Measurements from ENCODE around the gene EIF4G2.
"Not testable (repeated sequence)": the region's sequence is repeated elsewhere in the genome, so short reads cannot be mapped to it uniquely, and the experiment has no call there.

EIF4G2 gene

DNA sequence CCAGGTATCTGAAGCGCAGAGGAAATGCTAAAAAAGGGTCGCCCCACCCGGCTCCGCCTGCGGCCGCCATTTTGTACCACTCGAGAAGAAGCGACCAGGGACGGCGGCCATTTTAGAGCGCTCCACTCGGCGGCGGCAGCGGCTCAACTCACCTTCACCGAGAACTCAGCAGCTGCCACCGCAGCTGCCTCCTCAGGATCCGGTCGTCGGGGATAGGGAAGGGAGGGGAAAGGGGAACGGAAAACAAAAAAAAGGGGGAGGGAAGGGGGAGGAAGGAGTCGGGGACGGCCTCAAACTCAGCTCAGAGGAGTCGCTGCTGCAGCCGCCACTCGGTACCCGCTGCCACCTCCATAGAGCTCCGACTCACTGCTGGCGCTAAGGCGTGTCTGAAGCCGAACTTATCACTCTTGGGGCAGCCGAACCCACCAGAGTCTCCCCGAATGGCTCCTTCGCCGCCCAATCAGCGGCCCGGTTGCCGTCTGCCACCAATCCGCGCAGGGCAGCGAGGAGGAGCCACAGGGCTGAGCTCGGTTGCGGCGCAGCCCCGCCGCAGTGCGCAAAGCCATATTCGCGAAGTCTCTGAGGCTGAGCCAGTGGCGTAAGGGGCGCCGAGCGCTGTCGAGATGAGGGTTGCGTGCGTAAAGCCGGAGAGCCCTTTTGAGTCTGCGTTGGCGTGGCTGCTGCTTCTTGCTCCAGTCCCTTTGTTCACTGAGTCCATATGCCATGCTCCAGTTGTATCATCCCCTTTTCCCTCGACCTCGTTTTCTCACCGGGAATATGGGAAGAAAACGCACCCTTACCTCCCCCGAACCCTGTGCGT is at the start of gene EIF4G2:
Gene EIF4G2 (minus strand): TSS at position 374 of the 820 bp plus-strand sequence.
- no peak for TF ChIP-seq JUND (IDR thresholded peaks at IDR 0.05; ENCODE audit: low read depth)
- in situ Hi-C loops (cut with HindIII; ENCODE audit: low pct_unique_long_range_greater_than_20kb, low sequenced_read_pairs): no loop called here
- peak; percentile 95 to 97 for DNase-seq (ENCODE audit: low read depth in 1 of 2, low spot score in 1 of 2)

DNA sequence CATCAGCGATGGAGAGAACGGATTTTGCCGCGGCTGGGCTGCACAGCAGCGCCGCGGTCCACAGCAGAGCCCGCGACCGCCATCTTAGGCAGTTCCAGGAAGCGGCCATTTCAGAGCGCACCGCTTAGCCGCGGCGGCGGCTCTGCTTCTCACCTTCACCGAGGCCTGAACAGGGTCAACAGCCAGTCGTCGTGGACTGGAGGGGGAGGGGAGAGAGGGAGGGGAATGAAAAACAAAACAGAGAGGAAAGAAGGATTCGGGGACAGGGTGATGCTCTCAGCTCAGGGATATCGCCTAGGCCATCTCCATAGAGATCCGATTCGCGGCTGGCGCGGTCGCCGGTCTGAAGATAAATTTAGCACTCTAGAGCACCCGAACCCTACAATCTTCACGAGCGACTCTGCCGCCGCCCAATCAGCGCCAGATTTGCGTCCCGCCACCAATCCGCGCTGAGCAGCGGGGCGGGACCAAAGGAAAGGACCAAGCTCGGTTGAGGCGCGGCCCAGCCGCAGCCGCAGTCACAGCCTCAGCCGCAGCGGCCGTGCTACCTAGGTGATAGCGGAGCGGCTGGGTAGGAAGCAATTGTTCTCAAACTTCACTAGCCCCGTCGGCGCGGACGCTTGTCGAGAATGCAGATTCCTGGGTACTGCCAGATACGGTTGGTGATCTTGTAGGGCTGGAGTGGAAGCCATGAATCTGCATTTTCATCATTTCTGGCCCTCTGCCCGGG is 49.1 kb upstream of the EIF4G2 start, which contains the start of gene ZBED5:
Gene ZBED5 (minus strand): TSS at position 345 of the 730 bp plus-strand sequence. CDS start 3,108 bp downstream, outside the sequence.
- DNase-seq (ENCODE audit: low read depth in 1 of 2, low spot score in 1 of 2): peak; percentile 78 to 97
- TF ChIP-seq JUND (IDR thresholded peaks at IDR 0.05; ENCODE audit: low read depth): no peak
- in situ Hi-C loops (cut with HindIII; ENCODE audit: low pct_unique_long_range_greater_than_20kb, low sequenced_read_pairs): no loop called here

DNA sequence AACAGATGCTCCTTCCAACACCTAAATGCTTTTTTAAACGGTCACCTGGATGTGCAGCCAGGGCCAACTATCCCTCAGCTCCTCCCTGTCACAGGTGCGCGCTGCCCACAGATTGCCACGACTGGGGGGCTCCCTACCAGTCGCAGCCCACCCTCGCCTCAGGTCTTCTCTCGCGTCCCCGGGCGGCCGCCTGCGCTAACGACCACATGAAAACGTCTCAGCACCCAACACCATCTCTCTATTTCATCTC is 48.7 kb upstream of the EIF4G2 start:
- in situ Hi-C loops (cut with HindIII; ENCODE audit: low pct_unique_long_range_greater_than_20kb, low sequenced_read_pairs): no loop called here

DNA sequence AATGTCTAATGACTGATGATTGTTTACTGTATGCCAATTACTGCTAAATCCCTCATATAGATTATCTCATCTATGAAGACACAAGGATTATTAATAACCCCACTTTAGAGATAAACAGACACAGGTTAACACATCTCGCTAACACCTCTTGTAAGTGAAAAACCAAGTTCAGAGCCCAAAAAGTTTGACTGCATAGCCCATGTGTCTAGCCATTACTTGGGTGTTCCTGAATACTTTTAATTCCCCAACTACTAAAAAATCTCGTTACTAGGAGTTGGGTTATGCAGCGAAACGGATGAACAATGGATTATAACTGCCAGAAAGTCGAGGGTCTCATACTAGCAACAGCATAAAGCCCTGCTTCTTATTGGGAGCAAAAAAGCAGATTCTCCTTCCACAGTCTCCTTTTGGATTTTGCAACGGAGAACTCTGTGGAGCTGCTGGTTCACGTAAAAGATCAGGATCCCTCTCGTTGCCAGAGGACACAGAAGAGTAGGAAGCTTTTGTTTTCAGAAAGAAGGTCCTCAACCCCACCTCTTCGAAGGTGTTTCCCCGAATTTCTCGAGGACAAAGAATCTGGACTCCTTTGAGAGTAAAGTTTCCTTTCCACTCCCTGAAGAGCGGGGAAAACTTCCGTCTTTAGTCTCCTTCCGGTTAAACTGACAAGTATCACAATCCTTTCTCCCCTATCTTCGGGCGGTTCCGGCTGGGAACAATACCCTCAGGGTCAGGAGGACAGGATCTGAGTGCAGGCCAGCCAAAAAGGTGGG is 48.1 kb upstream of the EIF4G2 start:
- peak in 1 of 2 experiments; percentile 47 for DNase-seq (ENCODE audit: low read depth in 1 of 2, low spot score in 1 of 2)
- no peak for TF ChIP-seq JUND (IDR thresholded peaks at IDR 0.05; ENCODE audit: low read depth)
- in situ Hi-C loops (cut with HindIII; ENCODE audit: low pct_unique_long_range_greater_than_20kb, low sequenced_read_pairs): no loop called here

More for the DNA sequence above, 48.7 kb upstream of the EIF4G2 start:
- no peak for TF ChIP-seq JUND (IDR thresholded peaks at IDR 0.05; ENCODE audit: low read depth)
- no peak for DNase-seq (ENCODE audit: low read depth in 1 of 2, low spot score in 1 of 2)

DNA sequence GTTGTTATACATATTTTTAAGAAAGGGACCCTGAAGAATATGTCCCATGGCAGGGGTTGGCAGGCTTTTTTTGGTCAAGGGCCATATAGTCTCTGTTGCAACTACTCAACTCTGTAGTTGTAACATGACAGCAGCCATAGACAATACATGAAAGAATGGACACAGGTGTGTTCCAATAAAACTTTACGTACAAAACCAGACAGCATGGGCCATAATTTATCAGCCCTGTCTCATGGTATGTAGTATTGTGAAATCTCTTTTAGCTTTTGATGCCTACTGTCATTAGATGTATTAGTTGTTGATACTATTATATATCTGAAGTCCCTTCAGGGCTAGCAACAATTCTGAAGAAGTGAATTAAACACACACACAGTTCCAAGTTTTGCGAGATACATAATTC is 46.6 kb upstream of the EIF4G2 start:
- DNase-seq (ENCODE audit: low read depth in 1 of 2, low spot score in 1 of 2): no peak
- no peak for TF ChIP-seq JUND (IDR thresholded peaks at IDR 0.05; ENCODE audit: low read depth)
- in situ Hi-C loops (cut with HindIII; ENCODE audit: low pct_unique_long_range_greater_than_20kb, low sequenced_read_pairs): no loop called here

DNA sequence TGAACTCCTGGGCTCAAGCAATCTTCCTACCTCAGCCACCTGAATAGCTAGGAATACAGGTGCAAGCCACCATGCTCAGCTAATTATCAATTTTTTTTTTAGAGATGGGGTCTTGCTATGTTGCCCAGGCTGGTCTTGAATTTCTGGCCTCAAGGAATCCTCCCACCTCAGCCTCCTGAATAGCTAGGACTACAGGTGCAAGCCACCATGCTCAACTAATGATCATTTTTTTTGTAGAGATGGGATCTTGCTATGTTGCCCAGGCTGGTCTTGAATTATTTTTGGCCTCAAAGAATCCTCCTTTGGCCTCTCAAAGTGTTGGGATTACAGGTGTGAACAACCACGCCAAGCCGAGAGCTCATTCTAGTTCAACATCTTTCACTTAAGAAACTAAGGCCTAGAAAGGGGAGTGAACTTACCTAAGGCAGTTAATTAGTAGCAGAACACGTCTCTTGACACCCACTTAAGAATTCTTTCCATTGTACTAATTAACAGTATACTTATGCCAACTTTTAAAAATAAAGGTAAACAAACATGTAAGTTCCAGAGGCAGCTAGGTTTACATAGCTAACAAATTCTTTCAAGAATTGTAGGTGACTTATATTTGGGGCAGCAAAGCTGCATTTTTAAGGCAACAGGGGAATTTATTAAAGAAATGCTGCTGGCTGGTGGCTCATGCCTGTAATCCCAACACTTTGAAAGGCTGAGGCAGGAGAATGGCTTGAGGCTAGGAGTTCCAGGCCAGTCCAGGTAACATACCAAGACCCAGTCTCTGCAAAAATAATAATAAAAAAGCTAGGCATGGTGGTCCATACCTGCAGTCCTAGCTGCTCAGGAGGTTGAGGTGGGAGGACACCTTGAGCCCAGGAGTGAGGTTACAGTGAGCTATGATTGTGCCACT is 39.5 kb upstream of the EIF4G2 start:
- in situ Hi-C loops (cut with HindIII; ENCODE audit: low pct_unique_long_range_greater_than_20kb, low sequenced_read_pairs): no loop called here
- DNase-seq (ENCODE audit: low read depth in 1 of 2, low spot score in 1 of 2): no peak
- no peak for TF ChIP-seq JUND (IDR thresholded peaks at IDR 0.05; ENCODE audit: low read depth)

DNA sequence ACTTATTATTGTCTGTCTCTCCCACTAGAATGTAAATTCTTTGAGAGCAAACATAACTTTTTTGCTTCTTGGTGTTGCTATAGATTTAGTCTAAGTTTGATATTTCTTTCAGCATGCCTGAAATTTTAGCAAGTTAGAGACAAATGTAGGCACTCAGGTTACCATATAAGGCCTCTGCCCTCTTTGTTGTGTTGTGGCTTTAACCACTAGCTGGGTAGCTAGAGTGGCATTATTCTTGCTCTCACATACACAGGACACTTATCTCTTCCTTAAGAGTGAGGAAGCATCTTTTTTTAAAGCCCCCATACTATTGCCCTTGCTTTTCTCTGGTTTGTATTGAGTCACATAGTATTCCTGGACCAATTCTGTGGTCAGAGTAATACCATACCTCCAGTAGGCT is 37.9 kb upstream of the EIF4G2 start:
- in situ Hi-C loops (cut with HindIII; ENCODE audit: low pct_unique_long_range_greater_than_20kb, low sequenced_read_pairs): no loop called here
- no peak for DNase-seq (ENCODE audit: low read depth in 1 of 2, low spot score in 1 of 2)
- TF ChIP-seq JUND (IDR thresholded peaks at IDR 0.05; ENCODE audit: low read depth): no peak

DNA sequence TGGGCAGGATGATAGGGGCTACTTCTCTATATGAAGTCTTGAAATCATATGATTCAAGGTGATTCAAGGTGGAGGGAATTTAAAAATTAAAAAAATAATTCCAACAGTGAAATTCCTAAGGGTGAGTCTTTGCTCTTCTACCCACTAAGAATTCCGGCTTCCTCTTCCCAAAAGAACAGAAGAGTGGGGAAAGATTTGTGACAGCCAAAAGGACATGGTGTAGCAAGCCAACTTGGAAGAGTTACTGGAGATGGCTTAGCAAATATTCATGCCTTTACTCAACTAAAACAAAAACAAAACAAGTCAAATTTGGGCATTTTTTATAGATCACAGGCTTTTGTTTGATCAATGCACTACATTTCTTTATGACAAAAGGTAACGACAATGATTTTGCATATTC is 36.9 kb upstream of the EIF4G2 start:
- no peak for TF ChIP-seq JUND (IDR thresholded peaks at IDR 0.05; ENCODE audit: low read depth)
- in situ Hi-C loops (cut with HindIII; ENCODE audit: low pct_unique_long_range_greater_than_20kb, low sequenced_read_pairs): no loop called here
- DNase-seq (ENCODE audit: low read depth in 1 of 2, low spot score in 1 of 2): no peak

DNA sequence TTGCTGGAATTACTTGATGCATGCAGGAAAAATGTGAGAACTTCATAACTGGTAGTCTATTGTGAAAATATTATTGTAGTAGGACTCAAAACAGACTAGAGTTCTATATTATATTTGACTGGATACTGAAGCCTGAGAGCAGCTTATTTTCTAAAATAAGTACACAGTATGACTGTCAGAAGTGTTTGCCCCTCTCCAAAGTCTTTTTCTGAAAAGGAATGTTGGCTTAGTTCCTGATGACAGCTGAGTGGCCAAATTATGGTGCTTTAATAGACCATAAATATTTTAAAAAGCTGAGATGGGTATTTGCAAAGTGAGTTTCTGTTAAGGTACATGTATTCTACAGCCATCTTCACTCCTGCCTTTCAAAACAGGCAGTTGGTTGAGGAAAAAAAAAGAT is 36.1 kb upstream of the EIF4G2 start:
- DNase-seq (ENCODE audit: low read depth in 1 of 2, low spot score in 1 of 2): no peak
- in situ Hi-C loops (cut with HindIII; ENCODE audit: low pct_unique_long_range_greater_than_20kb, low sequenced_read_pairs): no loop called here
- no peak for TF ChIP-seq JUND (IDR thresholded peaks at IDR 0.05; ENCODE audit: low read depth)

DNA sequence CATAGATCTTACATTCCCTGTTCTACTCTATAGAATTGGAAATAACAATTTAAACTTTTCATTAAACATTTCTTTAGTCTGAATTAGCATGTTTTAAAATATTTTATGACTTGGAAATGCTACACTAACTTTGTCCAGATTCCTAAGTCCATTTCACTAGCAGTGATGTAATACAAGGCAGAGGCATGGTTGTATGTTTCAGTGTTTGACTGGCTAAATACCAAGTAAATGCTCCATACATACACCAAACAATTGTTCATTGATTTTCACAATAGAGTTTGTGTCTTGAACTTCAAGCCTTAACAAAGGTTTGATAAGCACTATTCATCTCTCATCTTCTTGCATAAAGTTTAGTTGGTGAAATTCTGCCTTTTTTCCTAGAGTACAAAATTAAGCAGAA is 35.6 kb upstream of the EIF4G2 start:
- no peak for DNase-seq (ENCODE audit: low read depth in 1 of 2, low spot score in 1 of 2)
- in situ Hi-C loops (cut with HindIII; ENCODE audit: low pct_unique_long_range_greater_than_20kb, low sequenced_read_pairs): no loop called here
- TF ChIP-seq JUND (IDR thresholded peaks at IDR 0.05; ENCODE audit: low read depth): no peak

DNA sequence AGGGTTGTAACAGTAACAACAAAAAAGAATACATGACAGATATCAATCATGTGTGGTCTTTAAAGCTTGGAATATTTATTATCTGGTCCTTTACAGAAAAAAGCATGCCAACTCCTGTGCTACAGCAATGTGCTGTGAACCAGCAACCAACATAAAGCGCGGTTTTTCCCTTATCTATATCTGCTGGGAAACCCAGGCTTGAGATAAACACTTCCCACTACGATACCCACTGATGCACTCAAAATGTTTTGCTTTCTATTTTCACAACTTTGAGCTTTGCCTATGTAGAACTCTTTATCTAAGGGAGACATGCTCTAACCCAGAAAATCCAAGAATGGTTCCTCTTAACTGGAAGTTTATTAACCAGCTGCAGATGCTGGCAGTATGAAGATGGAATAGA is 30.2 kb upstream of the EIF4G2 start:
- no peak for TF ChIP-seq JUND (IDR thresholded peaks at IDR 0.05; ENCODE audit: low read depth)
- DNase-seq (ENCODE audit: low read depth in 1 of 2, low spot score in 1 of 2): no peak
- in situ Hi-C loops (cut with HindIII; ENCODE audit: low pct_unique_long_range_greater_than_20kb, low sequenced_read_pairs): no loop called here

DNA sequence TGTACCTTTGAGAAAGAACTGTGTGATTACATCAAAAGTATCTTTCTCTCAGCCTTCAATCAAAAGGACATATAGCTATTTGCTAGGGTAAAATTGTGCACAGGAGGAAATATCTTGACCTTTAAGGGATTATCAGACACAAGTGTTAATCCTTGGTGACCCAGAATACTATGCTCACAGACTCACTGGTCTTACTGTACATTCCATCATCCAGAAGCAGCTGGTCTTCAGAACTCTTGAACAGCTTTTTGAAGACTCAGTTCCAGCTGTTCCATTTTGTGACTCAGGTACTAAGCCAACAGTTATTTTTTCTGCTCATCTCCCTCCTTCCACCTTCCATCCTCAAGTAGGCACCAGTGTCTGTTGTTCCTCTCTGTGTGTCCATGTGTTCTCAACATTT is 29.4 kb upstream of the EIF4G2 start:
- in situ Hi-C loops (cut with HindIII; ENCODE audit: low pct_unique_long_range_greater_than_20kb, low sequenced_read_pairs): no loop called here
- no peak for TF ChIP-seq JUND (IDR thresholded peaks at IDR 0.05; ENCODE audit: low read depth)
- no peak for DNase-seq (ENCODE audit: low read depth in 1 of 2, low spot score in 1 of 2)

DNA sequence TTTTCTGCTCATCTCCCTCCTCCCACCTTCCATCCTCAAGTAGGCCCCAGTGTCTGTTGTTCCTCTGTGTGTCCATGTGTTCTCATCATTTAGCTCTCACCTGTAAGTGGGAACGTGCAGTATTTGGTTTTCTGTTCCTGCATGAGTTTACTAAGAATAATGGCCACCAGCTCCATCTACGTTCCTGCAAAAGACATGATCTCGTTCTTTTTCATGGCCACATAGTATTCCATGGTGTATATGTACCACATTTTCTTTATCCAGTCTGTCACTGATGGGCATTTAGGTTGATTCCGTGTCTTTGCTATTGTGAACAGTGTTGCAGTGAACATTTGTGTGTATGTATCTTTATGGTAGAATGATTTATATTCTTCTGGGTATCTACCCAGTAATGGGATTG is 28.2 kb upstream of the EIF4G2 start:
- DNase-seq (ENCODE audit: low read depth in 1 of 2, low spot score in 1 of 2); in situ Hi-C loops (cut with HindIII; ENCODE audit: low pct_unique_long_range_greater_than_20kb, low sequenced_read_pairs): not testable (repeated sequence)

Measured in T47D (cell line).